Measurements from ENCODE around the gene CFAP45.

DNA sequence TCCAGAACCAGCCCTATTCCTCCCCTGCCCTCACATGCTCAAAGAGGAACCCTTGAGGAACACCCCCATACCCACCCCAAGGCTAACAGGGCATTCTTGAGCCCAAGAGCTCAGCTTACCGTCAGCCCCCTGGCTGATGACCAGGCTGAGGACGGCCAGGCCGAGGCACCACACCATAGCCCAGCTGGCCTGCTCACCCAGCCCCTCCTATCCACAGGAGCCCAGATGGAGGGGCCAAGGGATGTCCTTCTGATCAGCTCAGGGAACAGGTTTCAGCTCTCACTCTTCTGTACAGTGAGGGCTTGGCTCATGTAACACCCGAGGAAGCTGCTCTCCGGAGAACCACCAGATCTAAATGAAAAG is 43.3 kb upstream of the CFAP45 start:
- TF ChIP-seq, protein P1, sequence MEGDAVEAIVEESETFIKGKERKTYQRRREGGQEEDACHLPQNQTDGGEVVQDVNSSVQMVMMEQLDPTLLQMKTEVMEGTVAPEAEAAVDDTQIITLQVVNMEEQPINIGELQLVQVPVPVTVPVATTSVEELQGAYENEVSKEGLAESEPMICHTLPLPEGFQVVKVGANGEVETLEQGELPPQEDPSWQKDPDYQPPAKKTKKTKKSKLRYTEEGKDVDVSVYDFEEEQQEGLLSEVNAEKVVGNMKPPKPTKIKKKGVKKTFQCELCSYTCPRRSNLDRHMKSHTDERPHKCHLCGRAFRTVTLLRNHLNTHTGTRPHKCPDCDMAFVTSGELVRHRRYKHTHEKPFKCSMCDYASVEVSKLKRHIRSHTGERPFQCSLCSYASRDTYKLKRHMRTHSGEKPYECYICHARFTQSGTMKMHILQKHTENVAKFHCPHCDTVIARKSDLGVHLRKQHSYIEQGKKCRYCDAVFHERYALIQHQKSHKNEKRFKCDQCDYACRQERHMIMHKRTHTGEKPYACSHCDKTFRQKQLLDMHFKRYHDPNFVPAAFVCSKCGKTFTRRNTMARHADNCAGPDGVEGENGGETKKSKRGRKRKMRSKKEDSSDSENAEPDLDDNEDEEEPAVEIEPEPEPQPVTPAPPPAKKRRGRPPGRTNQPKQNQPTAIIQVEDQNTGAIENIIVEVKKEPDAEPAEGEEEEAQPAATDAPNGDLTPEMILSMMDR (IDR thresholded peaks at IDR 0.05) = no peak
- no peak for TF ChIP-seq POLR2AphosphoS5 (IDR thresholded peaks at IDR 0.05)
- TF ChIP-seq POLR2A (IDR thresholded peaks at IDR 0.05; ENCODE audit: low read depth) = no peak
